GM18951 (cell line): Measurements from ENCODE around the gene KCNJ5.
"Not testable (repeated sequence)": the region's sequence is repeated elsewhere in the genome, so short reads cannot be mapped to it uniquely, and the experiment has no call there.

Source experiments
- POLR2A ChIP-seq: IDR thresholded peaks from 4 replicates; pipeline ENCODE4 v1.6.1; 2011; ENCODE audit warnings: mild to moderate bottlenecking; ENCODE audit not compliant: insufficient read length, insufficient read depth; ENCODE audit errors: extremely low read depth
- in situ Hi-C: fragments of 300-500 bp; cut with MboI; formaldehyde crosslinking; loops from one replicate; pipeline ENCODE4 v1.12.0; 2022; ENCODE audit warnings: low sequenced_read_pairs, mixed read lengths, inconsistent platforms; ENCODE audit not compliant: unreplicated experiment

KCNJ5 gene

DNA sequence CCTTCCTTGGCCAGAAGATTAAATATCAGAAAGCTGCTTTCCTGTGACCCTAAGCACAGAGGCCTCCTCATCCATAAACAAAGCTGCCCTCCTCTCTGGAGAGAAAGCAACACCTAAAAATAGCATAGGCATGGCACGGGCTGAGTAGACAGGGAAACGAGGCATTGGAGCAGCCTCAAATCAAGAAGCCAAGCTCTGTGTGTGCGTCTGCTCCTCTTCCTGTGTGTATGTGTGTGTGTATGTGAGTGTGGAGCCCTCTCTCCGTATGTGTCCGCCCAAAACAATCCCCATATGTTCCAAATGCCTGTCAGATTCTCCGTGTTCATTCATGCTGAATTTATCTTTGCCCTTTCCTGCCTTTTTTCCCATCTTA lies 24.0 kb downstream of the KCNJ5 start:
- no peak for TF ChIP-seq POLR2A
- in situ Hi-C loops: no loop called here

DNA sequence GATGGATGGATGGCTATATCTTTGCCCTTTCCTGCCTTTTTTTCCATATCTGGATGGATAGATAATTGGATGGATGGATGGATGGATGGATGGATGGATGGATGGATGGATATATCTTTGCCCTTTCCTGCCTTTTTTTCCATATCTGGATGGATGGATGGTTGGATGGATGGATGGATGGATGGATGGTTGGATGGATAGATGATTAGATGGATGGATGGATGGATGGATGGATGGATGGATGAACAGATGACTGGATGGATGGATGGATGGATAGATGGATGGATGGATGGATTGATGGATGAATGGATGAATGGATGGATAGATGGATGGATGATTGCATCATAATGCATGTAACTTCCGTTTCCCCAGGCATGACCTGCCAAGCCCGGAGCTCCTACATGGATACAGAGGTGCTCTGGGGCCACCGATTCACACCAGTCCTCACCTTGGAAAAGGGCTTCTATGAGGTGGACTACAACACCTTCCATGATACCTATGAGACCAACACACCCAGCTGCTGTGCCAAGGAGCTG lies 24.9 kb downstream of the KCNJ5 start:
- TF ChIP-seq POLR2A: no peak
- in situ Hi-C loops: no loop called here

DNA sequence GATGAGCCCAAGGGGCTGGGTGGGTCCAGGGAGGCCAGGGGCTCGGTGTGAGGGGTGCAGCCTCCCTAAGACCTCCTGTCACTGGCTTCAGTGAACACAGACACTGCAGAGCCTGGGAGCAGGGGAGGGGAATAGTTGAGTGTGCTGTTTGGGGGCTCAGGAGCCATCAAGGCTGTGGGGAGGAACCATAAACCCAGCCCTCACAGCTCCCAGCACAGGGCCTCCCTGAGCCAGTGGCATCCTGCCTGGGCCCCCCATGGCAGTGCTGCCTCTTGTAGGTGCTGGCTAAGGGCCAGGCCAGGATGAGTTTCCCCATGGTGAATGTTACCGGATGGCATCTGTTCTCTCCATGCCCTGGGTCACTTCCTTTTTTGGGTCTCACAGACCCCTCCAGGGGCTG lies 25.5 kb downstream of the KCNJ5 start:
- in situ Hi-C loops: no loop called here
- TF ChIP-seq POLR2A: no peak

DNA sequence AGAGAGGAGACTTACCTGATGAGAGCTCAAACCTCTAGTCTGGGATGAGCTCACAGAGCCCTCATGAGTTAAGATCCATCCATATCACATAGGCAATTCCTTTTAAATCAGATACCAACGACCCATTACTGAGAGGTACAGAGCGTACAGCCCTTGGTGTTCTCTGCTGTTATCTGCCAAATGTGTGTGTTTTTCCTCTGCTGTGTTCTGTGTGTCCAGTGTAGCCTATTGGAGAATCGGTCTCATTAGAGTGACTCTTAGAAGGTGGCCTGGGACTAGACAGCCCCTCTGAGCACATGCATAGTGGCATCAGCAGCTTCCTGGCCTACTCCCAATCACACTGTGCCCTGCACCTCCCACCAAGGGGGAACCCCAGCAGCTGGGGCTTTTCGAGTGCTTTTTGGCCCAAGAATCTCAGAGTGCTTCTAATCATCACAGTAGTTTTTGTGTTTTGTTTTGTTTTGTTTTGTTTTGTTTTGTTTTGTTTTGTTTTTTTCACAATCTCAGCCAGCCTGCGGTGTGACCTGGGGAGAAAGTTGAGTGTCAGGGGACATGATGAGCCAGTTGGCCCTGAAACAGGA lies 26.1 kb downstream of the KCNJ5 start:
- in situ Hi-C loops: no loop called here
- no peak for TF ChIP-seq POLR2A

DNA sequence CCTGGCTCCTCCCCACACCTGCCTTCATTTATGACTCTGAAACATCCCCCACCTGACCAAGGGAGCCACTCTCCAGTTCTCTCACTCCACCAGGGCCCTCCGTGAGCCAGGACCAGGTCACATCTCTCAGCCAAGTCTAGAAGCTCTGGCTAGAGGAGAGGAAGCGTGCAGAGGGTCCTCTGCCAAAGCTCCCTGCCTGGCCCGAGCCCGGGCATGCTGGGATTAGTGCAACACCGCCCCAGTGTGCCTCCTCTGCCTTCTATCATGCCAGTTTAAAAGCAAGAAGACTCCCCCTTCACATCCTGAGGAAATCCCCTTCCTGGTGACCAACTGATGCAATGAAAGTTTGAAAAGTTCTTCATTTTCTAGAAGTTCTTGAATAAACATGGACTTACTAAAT lies 28.1 kb downstream of the KCNJ5 start:
- in situ Hi-C loops: no loop called here
- no peak for TF ChIP-seq POLR2A

DNA sequence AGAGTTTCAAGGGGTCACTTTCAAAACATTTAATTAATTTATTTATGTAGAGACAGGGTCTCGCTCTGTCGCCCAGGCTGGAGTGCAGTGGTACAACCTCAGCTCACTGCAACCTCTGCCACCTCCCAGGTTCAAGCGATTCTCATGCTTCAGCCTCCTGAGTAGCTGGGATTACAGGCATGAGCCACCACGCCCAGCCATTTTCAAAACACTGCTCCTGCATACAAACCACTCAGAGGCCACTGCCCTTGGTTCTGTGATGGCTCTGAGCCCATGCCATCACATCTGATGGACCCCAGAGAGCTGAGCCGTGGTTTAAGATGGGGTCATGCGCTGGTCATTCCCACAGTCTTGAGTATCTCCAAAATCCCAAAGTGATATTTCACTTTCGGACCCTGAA lies 28.5 kb downstream of the KCNJ5 start:
- in situ Hi-C loops: not testable (repeated sequence)

DNA sequence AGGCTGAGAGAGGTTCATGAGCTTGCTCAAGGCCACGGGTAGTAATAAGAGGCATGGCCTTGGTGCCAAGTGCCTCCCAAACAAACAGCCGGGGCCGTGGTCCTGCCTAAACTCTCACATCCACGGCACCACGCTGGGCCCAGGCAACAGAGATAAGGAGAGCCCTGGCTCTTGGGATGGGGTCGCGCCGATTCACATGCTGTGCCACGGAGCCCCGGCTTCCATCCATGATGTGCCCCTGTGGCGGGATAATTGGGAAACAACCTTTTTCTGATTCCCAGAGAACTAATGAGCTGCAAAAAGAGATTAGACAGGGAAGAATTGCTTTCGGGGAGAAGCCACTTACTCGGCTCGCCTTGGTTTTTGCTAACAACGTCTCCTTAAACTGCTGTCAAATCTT lies 29.5 kb downstream of the KCNJ5 start:
- no peak for TF ChIP-seq POLR2A
- in situ Hi-C loops: no loop called here

DNA sequence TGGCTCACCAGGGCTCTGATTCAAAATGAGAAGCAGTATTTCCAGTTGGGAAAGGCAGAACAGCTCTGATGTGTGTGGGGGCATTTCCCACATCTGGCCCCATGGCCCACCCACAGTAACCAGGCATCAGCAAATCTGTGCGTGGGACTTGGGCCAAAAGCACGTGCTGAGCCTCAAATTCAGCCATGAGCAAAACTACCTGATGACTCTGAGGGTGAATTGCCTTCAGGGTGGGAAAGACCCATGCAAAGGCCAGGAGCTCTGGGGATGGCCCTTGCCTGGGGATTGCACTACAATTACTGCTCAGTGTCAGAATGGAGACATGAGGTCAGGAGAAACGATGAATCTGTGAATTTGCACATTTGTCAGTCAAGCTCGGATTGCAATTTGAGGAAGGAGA lies 30.6 kb downstream of the KCNJ5 start:
- TF ChIP-seq POLR2A: no peak
- in situ Hi-C loops: no loop called here

DNA sequence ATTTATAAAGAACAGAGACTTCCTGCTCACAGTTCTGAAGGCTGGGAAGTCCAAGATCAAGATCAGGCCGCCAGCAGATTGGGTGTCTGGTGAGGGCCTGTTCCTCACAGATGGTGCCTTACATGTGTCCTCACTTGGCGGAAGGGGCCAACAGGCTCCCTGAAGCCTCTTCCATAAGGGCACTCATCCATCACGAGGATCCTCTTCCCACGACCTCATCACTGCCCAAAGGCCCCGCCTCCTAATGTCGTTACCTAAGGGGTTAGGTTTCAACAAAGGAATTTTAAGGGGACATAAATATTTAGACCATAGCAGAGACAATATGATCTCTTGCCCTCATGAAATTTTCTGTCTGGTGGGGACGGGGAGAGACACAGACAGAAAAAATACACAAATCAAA lies 32.9 kb downstream of the KCNJ5 start:
- TF ChIP-seq POLR2A: no peak

DNA sequence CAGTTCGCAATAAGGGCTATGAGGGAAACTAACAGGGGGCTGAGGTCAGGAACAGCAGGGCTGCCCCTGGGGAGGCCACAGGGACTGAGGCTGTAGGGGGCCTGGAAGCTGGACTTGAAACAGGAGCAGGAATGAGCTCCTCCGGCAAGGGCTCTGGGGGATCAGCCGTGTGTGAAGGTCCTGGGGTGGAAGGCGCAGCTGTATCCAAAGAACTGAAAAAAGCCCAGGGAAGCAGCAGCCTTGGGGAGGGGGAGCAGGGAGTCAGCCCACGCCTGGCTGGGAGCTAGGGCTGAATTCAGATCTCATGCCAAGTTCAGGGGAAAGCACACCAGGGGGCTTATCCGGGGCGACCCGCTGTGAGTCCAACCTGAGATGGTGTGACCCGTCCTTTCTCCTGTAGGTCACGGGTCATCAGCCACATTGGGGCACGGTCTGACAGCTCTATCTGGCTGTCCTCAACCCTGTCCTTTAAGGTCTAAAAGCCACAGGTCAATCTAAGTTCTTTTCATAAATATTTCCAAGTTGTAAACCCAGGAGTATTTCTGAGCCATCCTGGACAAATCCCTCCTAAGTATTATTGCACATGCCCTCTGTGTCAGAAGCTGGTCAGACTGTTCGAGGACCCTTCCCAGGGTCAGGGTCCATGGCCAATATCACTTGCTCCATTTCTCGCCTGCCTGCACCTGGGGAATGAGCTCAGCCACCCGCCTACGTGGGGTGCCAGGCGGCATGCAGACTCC lies 33.5 kb downstream of the KCNJ5 start:
- TF ChIP-seq POLR2A: no peak
- in situ Hi-C loops: no loop called here

More for the DNA sequence above, 32.9 kb downstream of the KCNJ5 start:
- in situ Hi-C loops: no loop called here

DNA sequence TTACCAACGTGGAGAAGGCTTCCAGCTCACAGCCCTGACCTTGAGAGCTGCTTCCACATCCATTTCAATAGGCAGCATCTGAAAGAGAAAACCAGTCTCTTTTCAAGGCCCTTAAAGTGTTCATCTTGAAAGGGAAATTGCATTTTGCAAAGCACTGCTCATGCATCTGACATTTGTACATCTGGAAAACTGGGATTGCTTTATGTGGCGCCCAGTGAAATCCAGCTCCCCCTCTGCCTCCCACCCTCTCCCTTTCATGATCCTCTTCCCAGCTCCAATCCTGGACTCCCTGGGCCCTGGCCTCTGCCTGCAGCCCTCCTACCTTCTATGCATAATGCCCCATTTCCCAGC lies 34.1 kb downstream of the KCNJ5 start:
- no peak for TF ChIP-seq POLR2A
- in situ Hi-C loops: no loop called here

DNA sequence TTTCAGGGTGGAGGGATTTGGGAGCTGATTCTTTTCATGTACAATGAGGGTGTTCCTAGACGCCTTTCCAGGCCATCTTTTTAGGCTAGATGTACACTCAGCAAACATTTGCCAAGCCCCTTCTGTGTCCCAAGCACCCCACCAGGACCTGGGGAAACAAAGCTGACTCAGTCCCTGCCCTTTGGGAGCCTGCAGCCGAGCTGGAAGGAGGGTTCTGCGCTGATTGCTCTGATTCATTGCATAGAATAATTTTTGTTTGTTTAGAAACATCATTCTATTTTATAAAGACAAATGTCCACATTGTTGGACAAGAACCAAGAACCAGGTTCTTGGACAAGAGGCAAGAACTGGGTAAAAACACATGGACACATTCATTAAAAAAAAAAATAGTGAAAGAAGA lies 34.8 kb downstream of the KCNJ5 start:
- in situ Hi-C loops: no loop called here
- no peak for TF ChIP-seq POLR2A

DNA sequence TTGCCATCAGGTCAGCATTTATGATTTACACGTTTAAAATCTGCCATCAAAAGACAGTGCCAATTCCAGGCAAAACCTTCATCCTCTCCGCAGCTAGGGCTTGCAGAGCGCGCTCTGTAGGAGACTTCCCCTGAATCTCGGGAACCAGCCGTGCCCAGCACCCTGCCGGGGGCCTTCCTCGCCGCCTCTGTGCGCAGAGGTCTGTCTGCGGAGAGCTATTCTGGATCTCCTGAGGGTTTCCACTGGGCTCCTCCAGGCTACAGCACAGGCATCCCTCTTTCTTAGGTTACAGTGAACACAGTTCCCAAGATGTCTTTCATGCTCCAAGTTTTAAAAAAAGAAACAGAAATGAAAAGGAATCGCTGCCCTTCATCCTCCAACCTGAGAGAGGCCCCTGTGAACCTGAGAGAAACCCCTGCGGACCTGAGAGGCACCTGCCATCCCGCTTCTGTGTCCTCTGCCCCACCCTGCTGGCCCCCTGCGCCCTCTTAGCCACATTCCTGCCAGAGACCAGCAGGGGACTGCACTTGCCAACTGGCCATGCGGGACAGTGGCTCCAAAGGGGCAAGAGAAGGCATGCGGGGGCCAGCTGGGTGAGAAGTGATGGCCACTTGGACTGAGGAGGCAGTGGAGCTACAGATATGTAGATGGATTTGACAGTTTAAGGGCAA lies 35.4 kb downstream of the KCNJ5 start:
- TF ChIP-seq POLR2A: no peak
- in situ Hi-C loops: no loop called here

DNA sequence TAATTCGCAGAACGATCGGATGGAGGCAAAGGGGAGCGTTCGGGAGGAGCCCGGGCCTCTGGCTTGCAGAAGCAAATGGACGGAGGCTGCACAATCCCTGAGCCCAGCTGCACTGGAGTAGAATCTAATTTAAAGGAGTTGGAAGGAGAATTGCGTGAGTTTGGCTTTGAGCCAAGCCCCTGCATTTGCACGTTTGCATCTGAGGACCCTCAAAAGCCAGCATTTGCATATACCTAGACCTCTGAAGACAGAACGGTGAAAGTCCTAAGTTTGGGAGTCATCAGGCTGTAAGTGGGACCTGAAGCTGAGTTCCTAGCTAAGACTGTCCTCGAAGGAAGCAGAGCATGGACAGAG lies 35.9 kb downstream of the KCNJ5 start:
- in situ Hi-C loops: no loop called here
- TF ChIP-seq POLR2A: no peak

DNA sequence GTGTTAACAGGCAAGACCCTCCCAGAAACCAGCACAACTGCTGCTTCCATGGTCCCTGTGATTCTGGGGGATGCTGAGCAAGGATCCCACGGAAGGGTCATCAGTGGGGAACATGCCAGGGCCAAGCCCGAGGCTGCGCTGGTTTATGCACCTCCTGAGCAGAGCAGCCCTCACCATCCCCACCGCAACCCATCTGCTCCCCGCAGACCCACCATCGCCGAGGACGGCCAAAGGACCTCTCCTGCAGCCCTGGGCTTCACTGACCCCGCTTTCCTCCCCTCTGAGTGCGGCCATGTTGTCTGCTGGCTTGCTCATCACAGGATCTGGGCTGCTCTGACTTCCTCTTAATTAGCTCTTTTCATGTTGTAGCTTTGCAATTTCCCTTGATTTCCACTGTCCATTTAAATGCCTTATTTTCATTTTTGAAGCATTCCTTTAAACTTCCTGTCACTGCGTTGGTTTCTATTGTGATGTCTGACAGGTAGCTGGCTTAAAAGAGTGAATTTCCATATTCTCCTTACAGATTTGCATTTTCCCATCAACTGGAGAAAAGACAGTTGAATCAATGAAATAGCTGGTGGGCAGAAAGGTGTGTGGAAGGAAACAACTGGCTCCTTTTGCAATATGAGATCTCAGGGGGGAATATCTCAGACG lies 36.7 kb downstream of the KCNJ5 start:
- no peak for TF ChIP-seq POLR2A
- in situ Hi-C loops: no loop called here
